ENCODE measurements around the gene TSPAN9. TPM values are rescaled to one million over a fixed set of nuclear protein-coding genes. Genes with fewer than 3 reads are reported as not detected.

TSPAN9 gene
- total RNA-seq, 1 experiment from 2014 or later = 9.6 TPM

DNA sequence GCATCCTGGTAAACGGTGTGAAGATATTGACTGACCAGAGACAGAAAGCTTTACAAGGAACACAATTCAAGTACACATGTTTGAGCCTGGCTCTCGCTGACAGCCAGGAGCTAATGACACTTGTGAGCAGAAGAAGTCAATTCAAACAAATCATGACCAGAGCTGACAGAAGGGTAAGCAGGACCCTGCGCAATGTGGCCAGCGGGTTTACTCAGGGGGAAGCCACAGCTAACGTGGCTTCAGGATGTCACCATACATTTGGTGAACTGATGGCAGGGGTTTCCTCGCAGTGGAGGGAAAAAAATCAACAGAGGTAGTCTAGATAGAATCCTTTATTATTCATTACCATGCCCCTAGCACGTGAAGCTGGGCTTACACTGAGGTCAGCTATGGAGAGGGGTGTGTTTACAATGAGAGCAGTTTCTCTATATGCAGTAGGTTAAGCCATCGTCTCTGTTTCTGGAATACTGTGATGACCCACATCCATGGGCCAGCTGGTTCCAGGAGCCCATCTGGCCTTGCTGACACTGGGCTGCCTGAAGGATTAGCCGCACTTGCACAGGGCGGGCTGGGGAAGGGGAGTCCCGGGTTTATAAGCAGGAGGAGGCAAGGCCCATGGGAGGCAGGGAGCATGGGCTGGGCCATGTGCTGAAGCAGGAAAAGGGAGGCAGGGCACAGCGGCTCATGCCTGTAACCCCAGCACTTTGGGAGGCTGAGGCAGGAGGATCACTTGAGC lies 215.7 kb downstream of the TSPAN9 start:
- no peaks in the 10 kb centered on the region; the same call in 1 of the 2 replicates for H4K20me1 ChIP-seq (ENCODE audit: insufficient read depth)
- no peak overlapping the region for H3K4me2 ChIP-seq
- no TSS peak for BruUV-seq (replicated peaks)
- CTCF ChIA-PET = interaction anchor here (0.6 to 0.7 kb wide), 2 partner anchors 10 to 23 kb away, joined by 3 to 5 read pairs; no protein-coding TSS in a partner anchor
- H3K9me3 ChIP-seq (ENCODE audit: insufficient read depth, low read depth) = no peaks in the 10 kb centered on the region
- POLR2A ChIA-PET (ENCODE audit: unreplicated experiment) = interaction anchor here (0.5 kb wide), 1 partner anchor 267 kb away, joined by 4 read pairs; no protein-coding TSS in a partner anchor
- intact Hi-C loops (cut with micrococcal nuclease; ENCODE audit: unreplicated experiment) = loop anchor here (5.0 kb wide), 1 partner anchor 156 kb away; no protein-coding TSS in a partner anchor
- TF ChIP-seq, protein P1, sequence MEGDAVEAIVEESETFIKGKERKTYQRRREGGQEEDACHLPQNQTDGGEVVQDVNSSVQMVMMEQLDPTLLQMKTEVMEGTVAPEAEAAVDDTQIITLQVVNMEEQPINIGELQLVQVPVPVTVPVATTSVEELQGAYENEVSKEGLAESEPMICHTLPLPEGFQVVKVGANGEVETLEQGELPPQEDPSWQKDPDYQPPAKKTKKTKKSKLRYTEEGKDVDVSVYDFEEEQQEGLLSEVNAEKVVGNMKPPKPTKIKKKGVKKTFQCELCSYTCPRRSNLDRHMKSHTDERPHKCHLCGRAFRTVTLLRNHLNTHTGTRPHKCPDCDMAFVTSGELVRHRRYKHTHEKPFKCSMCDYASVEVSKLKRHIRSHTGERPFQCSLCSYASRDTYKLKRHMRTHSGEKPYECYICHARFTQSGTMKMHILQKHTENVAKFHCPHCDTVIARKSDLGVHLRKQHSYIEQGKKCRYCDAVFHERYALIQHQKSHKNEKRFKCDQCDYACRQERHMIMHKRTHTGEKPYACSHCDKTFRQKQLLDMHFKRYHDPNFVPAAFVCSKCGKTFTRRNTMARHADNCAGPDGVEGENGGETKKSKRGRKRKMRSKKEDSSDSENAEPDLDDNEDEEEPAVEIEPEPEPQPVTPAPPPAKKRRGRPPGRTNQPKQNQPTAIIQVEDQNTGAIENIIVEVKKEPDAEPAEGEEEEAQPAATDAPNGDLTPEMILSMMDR (conservative IDR thresholded peaks at IDR 0.05) = no peak
- TF ChIP-seq EZH2 (IDR thresholded peaks at IDR 0.05; ENCODE audit: low read depth) = no peak
- no peak overlapping the region for H3K4me3 ChIP-seq
- H3K4me1 ChIP-seq (replicated peaks; ENCODE audit: insufficient read depth) = no peaks in the 10 kb centered on the region
- no peaks in the 10 kb centered on the region for H3K79me2 ChIP-seq (ENCODE audit: low read depth)
- H3K27ac ChIP-seq = no peak overlapping the region
- no peak overlapping the region for H2AFZ ChIP-seq
- H3K9me2 ChIP-seq (ENCODE audit: insufficient read depth) = no peaks in the 10 kb centered on the region
- H3F3A ChIP-seq (ENCODE audit: insufficient read depth, low read depth) = no peaks in the 10 kb centered on the region
- H3K36me3 ChIP-seq (ENCODE audit: low read depth) = no peaks in the 10 kb centered on the region
- peaks cover 86% of the 10 kb centered on the region for H3K27me3 ChIP-seq (ENCODE audit: insufficient read depth, low read depth)
- no peak for DNase-seq

DNA sequence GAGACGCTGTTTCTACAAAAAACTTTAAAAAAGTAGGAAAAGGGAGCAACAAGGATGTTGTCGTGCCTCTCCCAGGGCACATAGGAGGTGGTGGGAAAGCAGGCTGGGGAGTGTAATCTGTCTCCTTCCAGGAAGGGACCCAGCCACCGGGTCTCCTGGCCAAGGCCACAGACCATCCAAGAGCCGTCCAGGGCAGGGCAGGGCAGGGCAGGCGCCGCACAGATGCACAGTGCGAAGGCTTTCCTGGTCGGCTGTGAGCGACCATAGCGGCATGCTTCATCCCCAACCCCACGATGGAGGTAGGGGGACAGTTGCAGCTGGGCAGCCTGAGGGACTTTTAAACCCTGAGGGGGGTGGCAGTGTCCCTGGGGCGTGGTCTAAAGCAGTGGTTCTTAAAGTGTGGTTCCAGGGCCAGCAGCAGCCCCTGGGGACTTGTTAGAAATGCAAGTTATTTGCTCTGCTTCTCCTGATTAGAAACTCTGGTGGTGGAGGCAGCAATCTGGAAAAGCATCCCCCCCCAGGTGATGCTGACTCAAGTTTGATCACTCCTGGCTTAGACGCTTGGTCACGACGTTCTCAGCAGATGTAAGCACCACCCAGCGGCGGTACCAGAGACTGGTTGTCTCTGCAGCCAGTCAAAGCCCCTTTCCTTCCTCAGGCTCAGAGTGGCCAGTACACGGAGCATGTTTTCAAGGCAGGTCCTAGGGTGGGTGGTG lies 216.4 kb downstream of the TSPAN9 start:
- intact Hi-C loops (cut with micrococcal nuclease; ENCODE audit: unreplicated experiment) = loop anchor here (5.0 kb wide), 1 partner anchor 156 kb away; no protein-coding TSS in a partner anchor
- H3K9me3 ChIP-seq (ENCODE audit: insufficient read depth, low read depth) = no peaks in the 10 kb centered on the region
- H2AFZ ChIP-seq = no peak overlapping the region
- BruUV-seq (replicated peaks) = no TSS peak
- H3K4me2 ChIP-seq = no peak overlapping the region
- H3K27ac ChIP-seq = no peak overlapping the region
- TF ChIP-seq EZH2 (IDR thresholded peaks at IDR 0.05; ENCODE audit: low read depth) = no peak
- TF ChIP-seq, protein P1 (conservative IDR thresholded peaks at IDR 0.05) = no peak
- no peaks in the 10 kb centered on the region for H3K36me3 ChIP-seq (ENCODE audit: low read depth)
- no peaks in the 10 kb centered on the region for H3K9me2 ChIP-seq (ENCODE audit: insufficient read depth)
- ChIA-PET POLR2A (ENCODE audit: unreplicated experiment) (no interaction called here), CTCF (no interaction called here)
- DNase-seq = no peak
- no peaks in the 10 kb centered on the region for H3K79me2 ChIP-seq (ENCODE audit: low read depth)
- H3F3A ChIP-seq (ENCODE audit: insufficient read depth, low read depth) = no peaks in the 10 kb centered on the region
- H3K4me3 ChIP-seq = no peak overlapping the region
- no peaks in the 10 kb centered on the region; the same call in 1 of the 2 replicates for H4K20me1 ChIP-seq (ENCODE audit: insufficient read depth)
- H3K27me3 ChIP-seq (ENCODE audit: insufficient read depth, low read depth) = peaks cover 82% of the 10 kb centered on the region
- H3K4me1 ChIP-seq (replicated peaks; ENCODE audit: insufficient read depth) = no peaks in the 10 kb centered on the region

DNA sequence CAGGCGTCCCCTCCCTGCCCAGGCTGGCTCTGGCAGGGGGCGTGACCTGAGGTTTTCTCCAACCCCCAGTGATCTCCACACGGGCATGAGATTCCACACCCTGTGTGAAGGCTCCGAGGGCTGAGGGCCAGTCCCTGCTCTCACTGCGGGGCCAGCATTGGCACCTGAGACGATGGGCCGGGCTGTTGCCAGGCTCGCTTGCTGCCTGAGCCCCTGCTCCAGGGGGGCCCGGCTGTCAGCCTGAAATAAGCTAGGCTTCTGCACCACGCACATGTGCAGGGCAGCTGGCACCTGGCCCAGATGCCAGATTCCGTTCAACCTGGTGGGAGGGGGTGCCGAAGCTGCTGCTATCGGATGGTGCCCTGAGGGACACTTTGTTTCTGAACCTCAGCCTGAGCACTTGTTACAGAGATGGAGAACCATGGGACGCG lies 217.3 kb downstream of the TSPAN9 start:
- no peaks in the 10 kb centered on the region for H3K9me2 ChIP-seq (ENCODE audit: insufficient read depth)
- H4K20me1 ChIP-seq (ENCODE audit: insufficient read depth) = no peaks in the 10 kb centered on the region
- H3K9me3 ChIP-seq (ENCODE audit: insufficient read depth, low read depth) = no peaks in the 10 kb centered on the region
- TF ChIP-seq, protein P1 (conservative IDR thresholded peaks at IDR 0.05) = no peak
- TF ChIP-seq EZH2 (IDR thresholded peaks at IDR 0.05; ENCODE audit: low read depth) = no peak
- H3K27me3 ChIP-seq (ENCODE audit: insufficient read depth, low read depth) = peaks cover 73% of the 10 kb centered on the region
- H3K79me2 ChIP-seq (ENCODE audit: low read depth) = no peaks in the 10 kb centered on the region
- POLR2A ChIA-PET (ENCODE audit: unreplicated experiment) = no interaction called here
- H3K4me1 ChIP-seq (replicated peaks; ENCODE audit: insufficient read depth) = 0 out of 2 replicates have a peak, but pooled peaks cover 2% of the 10 kb centered on the region
- H3K4me2 ChIP-seq = no peak overlapping the region
- H3K4me3 ChIP-seq = no peak overlapping the region
- H3K36me3 ChIP-seq (ENCODE audit: low read depth) = no peaks in the 10 kb centered on the region
- CTCF ChIA-PET = no interaction called here
- no peak overlapping the region for H3K27ac ChIP-seq
- H3F3A ChIP-seq (ENCODE audit: insufficient read depth, low read depth) = peaks cover 2% of the 10 kb centered on the region; the same call in 1 of the 2 replicates
- intact Hi-C loops (cut with micrococcal nuclease; ENCODE audit: unreplicated experiment) = loop anchor here (5.0 kb wide), 1 partner anchor 157 kb away; no protein-coding TSS in a partner anchor
- H2AFZ ChIP-seq = no peak overlapping the region
- no TSS peak for BruUV-seq (replicated peaks)
- no peak for DNase-seq
